HK-2 (cell line): ENCODE data around the gene MAT2B.

ENCODE experiments used
- DNase-seq: peaks from one replicate; pipeline ENCODE4 v3.0.0-alpha.2; 2018; ENCODE audit not compliant: unreplicated experiment

Gene MAT2B

GRCh38 chr5:163551156-163551555, 45.7 kb downstream of the MAT2B start:
- DNase-seq = no peak

- no peak for DNase-seq
Observed at GRCh38 chr5:163552536-163552935, 47.1 kb downstream of the MAT2B start.

GRCh38 chr5:163561339-163561738, 55.9 kb downstream of the MAT2B start:
- no peak for DNase-seq

GRCh38 chr5:163562071-163562470, 56.7 kb downstream of the MAT2B start:
- DNase-seq = no peak

- DNase-seq = no peak
Observed at GRCh38 chr5:163563112-163563511, 57.7 kb downstream of the MAT2B start.

GRCh38 chr5:163563880-163564279, 58.5 kb downstream of the MAT2B start:
- no peak for DNase-seq

- peak; percentile 20 for DNase-seq
Observed at GRCh38 chr5:163564321-163564938, 59.0 kb downstream of the MAT2B start.

- no peak for DNase-seq
Observed at GRCh38 chr5:163565492-163565891, 60.1 kb downstream of the MAT2B start.

- DNase-seq = no peak
Observed at GRCh38 chr5:163565931-163566608, 60.7 kb downstream of the MAT2B start.

- DNase-seq = no peak
Observed at GRCh38 chr5:163566678-163567077, 61.3 kb downstream of the MAT2B start.

- no peak for DNase-seq
Observed at GRCh38 chr5:163567811-163568210, 62.4 kb downstream of the MAT2B start.
